Kidney (tissue), 14 donors: ENCODE measurements around the gene FOLR3. TPM values are rescaled to one million over a fixed set of nuclear protein-coding genes. Genes with fewer than 3 reads are reported as not detected.

Experiments
- DNase-seq, 5 donors: peaks; one replicate each; pipeline ENCODE4 v3.0.0-alpha.2; 2013 to 2020
- FAIRE-seq: peaks from 2 replicates; lab custom pipeline; 2012; peaks lifted over from hg19 to GRCh38; lab: Jason Lieb, UNC
- H3K27ac ChIP-seq, 2 donors: one replicate each; pipeline ENCODE4 v1.7.0; 2013; ENCODE audit warnings: low read depth in 2 of 2, low read length in 2 of 2, inconsistent platforms in 1 of 2
- H3K27me3 ChIP-seq: one replicate; pipeline ENCODE4 v1.7.1; 2013; ENCODE audit warnings: low read length, inconsistent platforms; ENCODE audit not compliant: control insufficient read depth, insufficient read depth
- H3K36me3 ChIP-seq, 3 donors: one replicate each; pipeline versions ENCODE4 v1.7.0 to v1.7.1; 2013; ENCODE audit warnings: low read length in 3 of 3, control low read depth in 1 of 3, inconsistent platforms in 1 of 3; ENCODE audit not compliant: insufficient read depth in 3 of 3, control insufficient read depth in 2 of 3
- H3K4me1 ChIP-seq, 3 donors: one replicate each; pipeline versions ENCODE4 v1.7.0 to v1.7.1; 2013; ENCODE audit warnings: low read length in 3 of 3, inconsistent platforms in 1 of 3, low read depth in 1 of 3; ENCODE audit not compliant: control insufficient read depth in 2 of 3, insufficient read depth in 2 of 3
- H3K4me3 ChIP-seq, 3 donors: one replicate each; pipeline versions ENCODE4 v1.7.0 to v1.8.1; 2013; ENCODE audit warnings: low read length in 3 of 3, control low read depth in 1 of 3, inconsistent platforms in 1 of 3
- H3K9ac ChIP-seq, 3 donors: one replicate each; pipeline versions ENCODE4 v1.7.0 to v1.7.1; 2013; ENCODE audit warnings: low read length in 3 of 3, control low read depth in 1 of 3, inconsistent platforms in 1 of 3
- H3K9me3 ChIP-seq, 3 donors: one replicate each; pipeline versions ENCODE4 v1.7.0 to v1.7.1; 2013; ENCODE audit warnings: low read length in 3 of 3, control low read depth in 1 of 3, inconsistent platforms in 1 of 3; ENCODE audit not compliant: control insufficient read depth in 2 of 3, insufficient read depth in 1 of 3
- CTCF ChIP-seq: IDR thresholded peaks from 3 replicates; pipeline ENCODE4 v1.5.1; 2012; ENCODE audit warnings: mild to moderate bottlenecking, moderate library complexity, borderline replicate concordance; ENCODE audit not compliant: insufficient read depth; ENCODE audit errors: extremely low read depth
- intact Hi-C: fragments of 100-400 bp; cut with DNase I; formaldehyde crosslinking; loops from one replicate; pipeline ENCODE4 v1.11.1; 2022
- polyA plus RNA-seq: library from polyadenylated mRNA; stranded (reverse); fragments of 350-450 nt; fragmentation: Illumina TruSeq; extraction: RNeasy Lipid Tissue Mini Kit (QIAGEN cat#74804); gene quantifications from one replicate; pipeline ENCODE4 v1.2.3, GENCODE V29; 2014; ENCODE audit warnings: low read depth, low replicate concordance; ENCODE audit not compliant: insufficient read depth
- total RNA-seq: library from RNA; stranded (reverse); fragmentation: NEBNext Ultra II Directional; extraction: Animal tissue kit (Norgen Biotek cat#: 25700); gene quantifications from one replicate; pipeline ENCODE4 v1.2.1, GENCODE V29; 2021
- donor health status: control.
- donor health status: control.
- donor health status: control.
- donor health status: control.
- donor health status: control.
- donor health status: DM: yes; HTN: yes; CAD: no.
- donor health status: Normal renal cell carcinoma (clear cell type).

The FOLR3 gene
- total and polyA plus RNA-seq, 2 donors from 2014 or later = 17.5 to 65.0 TPM

- no peaks in the 10 kb centered on the region for H3K27me3 ChIP-seq
- intact Hi-C loops = no loop called here
Observed at GRCh38 chr11:72112978-72113808, 22.3 kb upstream of the FOLR3 start.

GRCh38 chr11:72114570-72114969, 21.0 kb upstream of the FOLR3 start:
- Histone ChIP-seq H3K27ac (no peak overlapping the region), H3K9ac (no peak overlapping the region), H3K36me3 (peaks cover 0 to 2% (median 0%) of the 10 kb centered on the region in 3 donors), H3K4me3 (no peak overlapping the region), H3K4me1 (peaks cover 3 to 11% (median 5%) of the 10 kb centered on the region in 3 donors), H3K9me3 (no peaks in the 10 kb centered on the region), H3K27me3 (no peaks in the 10 kb centered on the region)
- FAIRE-seq = no peak
- intact Hi-C loops = no loop called here
- TF ChIP-seq CTCF = no peak
- DNase-seq = no peak

More at GRCh38 chr11:72112978-72113808, 22.3 kb upstream of the FOLR3 start:
- DNase-seq = peak in 1 of 5 donors; percentile 7
- FAIRE-seq = no peak
- Histone ChIP-seq H3K36me3 (peaks cover 0 to 2% (median 0%) of the 10 kb centered on the region in 3 donors), H3K4me1 (peaks cover 3 to 11% (median 5%) of the 10 kb centered on the region in 3 donors), H3K9me3 (no peaks in the 10 kb centered on the region), H3K9ac (peak overlapping the region; percentile 4 to 87 (median 80)), H3K27ac (peak overlapping the region; percentile 95 to 99), H3K4me3 (peak overlapping the region; percentile 80 to 94 (median 86))
- TF ChIP-seq CTCF = no peak

- no peak overlapping the region for H3K27ac ChIP-seq
- no peaks in the 10 kb centered on the region for H3K27me3 ChIP-seq
- no peaks in the 10 kb centered on the region for H3K9me3 ChIP-seq
- FAIRE-seq (no peak), DNase-seq (no peak)
- no peak overlapping the region for H3K4me3 ChIP-seq
- H3K36me3 ChIP-seq = no peaks in the 10 kb centered on the region
- H3K4me1 ChIP-seq = peaks cover 3 to 11% (median 5%) of the 10 kb centered on the region in 3 donors
- TF ChIP-seq CTCF = no peak
- intact Hi-C loops = no loop called here
- no peak overlapping the region for H3K9ac ChIP-seq
Observed at GRCh38 chr11:72116019-72116755, 19.3 kb upstream of the FOLR3 start.
